Left lung (tissue), 10 donors: ENCODE data around the gene DAZAP1. TPM values are rescaled to one million over a fixed set of nuclear protein-coding genes. Genes with fewer than 3 reads are reported as not detected.
A peak's percentile ranks its signal among the peaks of the same experiment; 100 is the strongest.

Experiments used
- ATAC-seq: fragments of 200-7000 bp; cut with Tn5 transposase; one replicate; pipeline ENCODE4 v1.9.1; 2020; ENCODE audit warnings: moderate library complexity
- DNase-seq, 4 donors: peaks; one replicate each; pipeline ENCODE4 v3.0.0-alpha.2; 2013 to 2020
- H3K27ac ChIP-seq, 2 donors: fragments of 200-600 bp; sonication (generic) in 1 of 2; one replicate each; pipeline versions ENCODE4 v1.5.0 to v1.8.0; 2020 to 2021
- H3K27me3 ChIP-seq, 2 donors: fragments of 200-600 bp; sonication (generic) in 1 of 2; one replicate each; pipeline versions ENCODE4 v1.5.0 to v1.8.0; 2020 to 2021
- H3K36me3 ChIP-seq, 2 donors: fragments of 200-600 bp; sonication (generic) in 1 of 2; one replicate each; pipeline versions ENCODE4 v1.5.0 to v1.8.0; 2020 to 2021
- H3K4me1 ChIP-seq, 2 donors: fragments of 200-600 bp; one replicate each; pipeline ENCODE4 v1.8.0; 2021
- H3K4me3 ChIP-seq, 2 donors: fragments of 200-600 bp; sonication (generic) in 1 of 2; one replicate each; pipeline versions ENCODE4 v1.5.0 to v1.8.0; 2020 to 2021; ENCODE audit warnings: mild to moderate bottlenecking in 1 of 2
- H3K9me3 ChIP-seq, 2 donors: fragments of 200-600 bp; sonication (generic) in 1 of 2; one replicate each; pipeline versions ENCODE4 v1.5.0 to v1.8.0; 2020 to 2021
- CTCF ChIP-seq, 2 donors: fragments of 200-600 bp; sonication (generic) in 1 of 2; IDR thresholded peaks; one replicate each; pipeline versions ENCODE4 v1.5.0 to v1.8.0; 2021; ENCODE audit warnings: antibody characterized with exemption in 2 of 2
- intact Hi-C, 2 donors: fragments of 100-400 bp; cut with DNase I; formaldehyde crosslinking; loops; one replicate each; pipeline versions ENCODE4 v1.11.2 to v1.14.2; 2022
- polyA plus RNA-seq, 6 donors: library from polyadenylated mRNA; unstranded; fragments of 120-200 nt; gene quantifications; one replicate each; pipeline ENCODE4 v1.2.1, GENCODE V29; 2013; ENCODE audit not compliant: insufficient read length in 6 of 6
- total RNA-seq, 2 donors: library from RNA; stranded (reverse); fragmentation: NEBNext Ultra II Directional; extraction: Animal tissue kit (Norgen Biotek cat#: 25700); gene quantifications; one replicate each; pipeline ENCODE4 v1.2.1, GENCODE V29; 2021
- donor health status: DM: no; HTN: yes; CAD: no.
- donor health status: DM: no; HTN: no; CAD: no.

Gene DAZAP1
- total and polyA plus RNA-seq, 8 donors: 86.4 to 132 (median 93.7) TPM

GRCh38 chr19:1382250-1382649 lies 25.1 kb upstream of the DAZAP1 start:
- DNase-seq (no peak), ATAC-seq (no peak)
- TF ChIP-seq CTCF (IDR thresholded peaks at IDR 0.05): no peak
- H3K36me3 ChIP-seq: peaks cover 0 to 18% of the 10 kb centered on the region in 2 donors
- no peak overlapping the region for H3K27ac ChIP-seq
- H3K4me1 ChIP-seq: peaks cover 9 to 24% of the 10 kb centered on the region in 2 donors
- H3K9me3 ChIP-seq: no peaks in the 10 kb centered on the region
- H3K4me3 ChIP-seq: no peak overlapping the region
- intact Hi-C loops: no loop called here
- H3K27me3 ChIP-seq: no peaks in the 10 kb centered on the region

- no peak for DNase-seq
- H3K27ac ChIP-seq: peak overlapping the region in 1 of 2 donors; percentile 88
- no peaks in the 10 kb centered on the region for H3K9me3 ChIP-seq
- peaks cover 0 to 18% of the 10 kb centered on the region in 2 donors for H3K36me3 ChIP-seq
- ATAC-seq: no peak
- H3K27me3 ChIP-seq: no peaks in the 10 kb centered on the region
- no peak for TF ChIP-seq CTCF (IDR thresholded peaks at IDR 0.05)
- peaks cover 9 to 24% of the 10 kb centered on the region in 2 donors for H3K4me1 ChIP-seq
- H3K4me3 ChIP-seq: peak overlapping the region in 1 of 2 donors; percentile 98
- intact Hi-C loops: no loop called here
Measured at GRCh38 chr19:1383017-1383311, 24.4 kb upstream of the DAZAP1 start.

GRCh38 chr19:1383312-1384084 lies 23.9 kb upstream of the DAZAP1 start, which contains the start of gene NDUFS7:
Gene NDUFS7 (plus strand): TSS chr19:1383907. CDS start chr19:1383927, 20 bp downstream.
- peaks cover 0 to 21% of the 10 kb centered on the region in 2 donors for H3K36me3 ChIP-seq
- ATAC-seq: peak; percentile 96
- TF ChIP-seq CTCF (IDR thresholded peaks at IDR 0.05): peak in 1 of 2 donors; percentile 15
- peak within 1 kb of the TSS; percentile 84 to 88 for H3K27ac ChIP-seq
- H3K9me3 ChIP-seq: no peaks in the 10 kb centered on the region
- no peaks in the 10 kb centered on the region for H3K27me3 ChIP-seq
- H3K4me3 ChIP-seq: peak within 1 kb of the TSS; percentile 90 to 98
- peak; percentile 91 to 95 (median 94) for DNase-seq
- intact Hi-C loops: no loop called here
- peaks cover 9 to 24% of the 10 kb centered on the region in 2 donors for H3K4me1 ChIP-seq

GRCh38 chr19:1384085-1384462 lies 23.3 kb upstream of the DAZAP1 start:
- no peak for DNase-seq
- intact Hi-C loops: no loop called here
- ATAC-seq: no peak

More at GRCh38 chr19:1384085-1384462, 23.3 kb upstream of the DAZAP1 start:
- peak overlapping the region; percentile 90 to 98 for H3K4me3 ChIP-seq
- peaks cover 9 to 24% of the 10 kb centered on the region in 2 donors for H3K4me1 ChIP-seq
- H3K27me3 ChIP-seq: no peaks in the 10 kb centered on the region
- no peaks in the 10 kb centered on the region for H3K9me3 ChIP-seq
- peak overlapping the region; percentile 84 to 88 for H3K27ac ChIP-seq
- TF ChIP-seq CTCF (IDR thresholded peaks at IDR 0.05): no peak
- H3K36me3 ChIP-seq: peaks cover 0 to 26% of the 10 kb centered on the region in 2 donors
